ENCODE data around the gene CCDC146. TPM values are rescaled to one million over a fixed set of nuclear protein-coding genes. Genes with fewer than 3 reads are reported as not detected.
A peak's percentile ranks its signal among the peaks of the same experiment; 100 is the strongest.
"Not testable (repeated sequence)": the region's sequence is repeated elsewhere in the genome, so short reads cannot be mapped to it uniquely, and the experiment has no call there.

Gene CCDC146
- total RNA-seq, 4 donors from 2014 or later, result 6.0 to 38.8 (median 24.5) TPM

DNA sequence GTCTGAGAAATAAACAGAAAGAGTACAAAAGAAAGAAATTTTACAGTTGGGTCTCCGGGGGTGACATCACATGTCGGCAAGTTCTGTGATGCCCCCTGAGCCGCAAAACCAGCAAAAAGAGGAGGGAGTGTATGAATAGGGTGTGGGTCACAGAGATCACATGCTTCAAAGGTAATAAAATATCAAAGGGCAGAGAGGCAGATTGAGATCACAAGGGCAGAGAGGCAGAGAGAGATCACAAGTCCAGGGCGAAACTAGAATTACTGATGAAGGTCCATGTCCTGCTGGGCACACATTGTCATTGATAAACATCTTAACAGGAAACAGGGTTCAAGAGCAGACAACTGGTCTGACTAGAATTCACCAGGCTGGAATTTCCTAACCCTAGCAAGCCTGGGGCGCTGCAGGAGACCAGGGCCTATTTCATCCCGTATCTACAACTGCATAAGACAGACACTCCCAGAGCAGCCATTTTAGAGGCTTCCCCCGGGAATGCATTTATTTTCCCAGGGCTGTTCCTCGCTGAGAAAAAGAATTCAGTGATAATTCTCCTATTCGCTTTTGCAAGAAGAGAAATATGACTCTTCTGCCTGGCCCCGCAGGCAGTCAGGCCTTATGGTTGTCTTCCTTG lies 97.4 kb downstream of the CCDC146 start:
- H3K27me3 ChIP-seq, H3K4me1 ChIP-seq, H3K9me3 ChIP-seq, H3K4me3 ChIP-seq, DNase-seq, H3K36me3 ChIP-seq: not testable (repeated sequence)
- peak overlapping the region in 1 of 4 donors; percentile 3 for H3K27ac ChIP-seq
- TF ChIP-seq, protein P1, sequence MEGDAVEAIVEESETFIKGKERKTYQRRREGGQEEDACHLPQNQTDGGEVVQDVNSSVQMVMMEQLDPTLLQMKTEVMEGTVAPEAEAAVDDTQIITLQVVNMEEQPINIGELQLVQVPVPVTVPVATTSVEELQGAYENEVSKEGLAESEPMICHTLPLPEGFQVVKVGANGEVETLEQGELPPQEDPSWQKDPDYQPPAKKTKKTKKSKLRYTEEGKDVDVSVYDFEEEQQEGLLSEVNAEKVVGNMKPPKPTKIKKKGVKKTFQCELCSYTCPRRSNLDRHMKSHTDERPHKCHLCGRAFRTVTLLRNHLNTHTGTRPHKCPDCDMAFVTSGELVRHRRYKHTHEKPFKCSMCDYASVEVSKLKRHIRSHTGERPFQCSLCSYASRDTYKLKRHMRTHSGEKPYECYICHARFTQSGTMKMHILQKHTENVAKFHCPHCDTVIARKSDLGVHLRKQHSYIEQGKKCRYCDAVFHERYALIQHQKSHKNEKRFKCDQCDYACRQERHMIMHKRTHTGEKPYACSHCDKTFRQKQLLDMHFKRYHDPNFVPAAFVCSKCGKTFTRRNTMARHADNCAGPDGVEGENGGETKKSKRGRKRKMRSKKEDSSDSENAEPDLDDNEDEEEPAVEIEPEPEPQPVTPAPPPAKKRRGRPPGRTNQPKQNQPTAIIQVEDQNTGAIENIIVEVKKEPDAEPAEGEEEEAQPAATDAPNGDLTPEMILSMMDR (IDR thresholded peaks at IDR 0.05), result peak in 2 of 6 experiments; percentile 5 to 16

DNA sequence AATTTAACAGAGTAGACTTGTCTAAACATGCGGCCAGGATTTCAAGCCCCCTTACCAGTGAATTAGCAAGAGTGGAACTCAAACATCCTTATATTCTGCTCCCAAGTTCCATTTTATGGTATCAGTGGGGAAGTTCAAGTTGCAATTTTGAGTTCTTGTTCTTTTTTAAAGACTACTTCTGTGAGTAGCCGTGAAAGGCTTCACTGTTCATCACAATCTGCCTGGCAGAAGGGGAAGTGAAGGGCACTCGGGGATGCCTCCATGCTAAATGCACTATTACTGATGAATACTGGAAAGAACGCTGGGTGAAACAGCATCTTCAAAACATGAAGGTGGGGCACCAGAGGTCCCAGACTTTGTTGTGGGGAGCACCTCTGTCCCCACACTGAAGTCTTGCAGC lies 99.7 kb downstream of the CCDC146 start:
- no peaks in the 10 kb centered on the region for H3K9me3 ChIP-seq
- no peaks in the 10 kb centered on the region for H3K36me3 ChIP-seq
- TF ChIP-seq POLR2A (IDR thresholded peaks at IDR 0.05), result no peak
- TF ChIP-seq, protein P1 (IDR thresholded peaks at IDR 0.05), result no peak
- H3K4me1 ChIP-seq, result peaks cover 0 to 5% (median 0%) of the 10 kb centered on the region in 4 donors
- no peak for DNase-seq
- no peak overlapping the region for H3K4me3 ChIP-seq
- no peak overlapping the region for H3K27ac ChIP-seq
- no peaks in the 10 kb centered on the region for H3K27me3 ChIP-seq

DNA sequence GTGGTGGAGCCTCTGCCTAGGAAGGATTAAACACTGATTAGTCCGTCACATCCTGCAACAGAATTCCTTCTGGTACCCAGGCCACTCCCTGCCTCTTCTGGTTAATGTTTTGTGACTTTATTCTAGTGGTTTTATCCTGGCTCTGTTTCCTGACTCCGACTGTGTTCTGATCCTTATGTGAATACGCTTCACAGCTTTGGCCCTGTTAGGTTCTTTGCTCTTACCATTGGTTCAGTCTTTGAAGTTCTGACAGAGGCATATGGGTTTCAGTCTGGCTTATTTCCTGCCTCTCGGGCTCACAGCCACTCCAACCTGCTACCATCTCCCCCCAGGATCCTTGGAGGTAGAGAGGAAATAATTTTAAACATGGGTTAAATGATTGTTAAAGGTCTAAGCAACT lies 100.4 kb downstream of the CCDC146 start:
- H3K36me3 ChIP-seq, result no peaks in the 10 kb centered on the region

DNA sequence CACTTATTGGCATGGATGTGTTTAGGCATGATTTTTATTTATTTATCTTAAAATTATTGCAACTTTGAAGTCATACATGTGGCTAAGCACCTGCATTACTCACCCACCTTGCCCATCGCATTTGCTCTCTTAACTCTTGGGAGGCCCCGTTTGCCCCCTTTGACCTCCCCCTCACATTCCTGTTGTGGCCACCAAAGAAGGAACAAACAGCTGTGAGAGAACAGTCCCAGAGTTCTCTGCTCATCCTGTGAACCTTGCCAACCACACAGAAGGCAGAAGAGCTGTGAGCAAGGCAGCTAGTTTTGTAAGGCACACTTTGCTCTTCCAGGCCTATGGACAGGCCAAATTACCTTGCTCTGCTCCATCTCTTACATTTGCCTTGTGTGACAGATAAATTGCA lies 100.8 kb downstream of the CCDC146 start:
- TF ChIP-seq POLR2A (IDR thresholded peaks at IDR 0.05), result no peak
- TF ChIP-seq, protein P1 (IDR thresholded peaks at IDR 0.05), result no peak
- Histone ChIP-seq H3K4me3 (no peak overlapping the region), H3K27me3 (no peaks in the 10 kb centered on the region), H3K9me3 (no peaks in the 10 kb centered on the region), H3K4me1 (peaks cover 0 to 5% (median 0%) of the 10 kb centered on the region in 4 donors), H3K36me3 (no peaks in the 10 kb centered on the region), H3K27ac (no peak overlapping the region)
- DNase-seq, result no peak

More for the DNA sequence above, 100.4 kb downstream of the CCDC146 start:
- Histone ChIP-seq H3K4me1 (peaks cover 0 to 5% (median 0%) of the 10 kb centered on the region in 4 donors), H3K9me3 (no peaks in the 10 kb centered on the region), H3K27ac (no peak overlapping the region), H3K4me3 (no peak overlapping the region), H3K27me3 (no peaks in the 10 kb centered on the region)
- DNase-seq, result no peak
- TF ChIP-seq POLR2A (IDR thresholded peaks at IDR 0.05), result no peak
- TF ChIP-seq, protein P1 (IDR thresholded peaks at IDR 0.05), result no peak

DNA sequence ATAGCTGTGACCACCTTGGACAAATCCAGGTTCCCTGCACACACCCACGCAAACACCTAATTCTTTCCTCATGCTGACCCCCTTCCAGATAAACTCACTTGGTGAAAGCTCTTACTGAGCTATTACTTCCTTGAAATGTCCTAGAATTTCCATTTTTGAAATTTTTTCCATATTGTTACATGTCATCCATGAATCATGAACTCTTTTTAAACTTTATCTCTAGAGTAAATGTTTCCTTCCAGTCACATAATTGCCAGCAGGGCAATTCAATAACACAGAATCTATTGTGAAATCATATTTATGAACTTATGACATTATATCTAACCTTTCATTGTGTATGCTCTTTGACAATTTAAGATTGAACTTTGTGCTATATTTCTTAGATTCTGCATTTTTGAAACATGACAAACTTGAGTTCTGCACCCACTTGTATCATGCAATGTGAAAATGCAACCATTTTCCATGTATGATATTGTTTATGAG lies 104.0 kb downstream of the CCDC146 start:
- Histone ChIP-seq H3K4me1 (peaks cover 0 to 5% (median 0%) of the 10 kb centered on the region in 4 donors), H3K27ac (peak overlapping the region in 1 of 4 donors; percentile 59), H3K4me3 (no peak overlapping the region), H3K27me3 (no peaks in the 10 kb centered on the region), H3K9me3 (no peaks in the 10 kb centered on the region), H3K36me3 (no peaks in the 10 kb centered on the region)
- no peak for DNase-seq
- no peak for TF ChIP-seq POLR2A (IDR thresholded peaks at IDR 0.05)
- TF ChIP-seq, protein P1 (IDR thresholded peaks at IDR 0.05), result peak in 3 of 6 experiments; percentile 7 to 31 (median 15)

DNA sequence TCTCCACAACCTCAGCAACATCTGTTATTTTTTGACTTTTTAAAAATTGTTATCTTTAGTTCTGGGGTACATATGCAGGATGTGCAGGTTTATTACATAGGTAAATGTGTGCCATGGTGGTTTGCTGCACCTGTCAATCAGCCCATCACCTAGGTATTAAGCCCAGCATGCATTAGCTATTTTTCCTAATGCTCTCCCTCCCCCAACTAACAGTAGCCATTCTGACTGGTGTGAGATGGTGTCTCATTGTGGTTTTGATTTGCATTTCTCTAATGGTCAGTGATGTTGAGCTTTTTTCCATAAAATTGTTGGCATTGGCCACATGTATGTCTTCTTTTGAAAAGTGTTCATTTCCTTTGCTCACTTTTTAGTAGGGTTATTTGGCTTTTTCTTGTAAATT lies 106.4 kb downstream of the CCDC146 start:
- not testable (repeated sequence) for H3K9me3 ChIP-seq, DNase-seq, H3K27ac ChIP-seq, H3K4me3 ChIP-seq, H3K4me1 ChIP-seq, H3K27me3 ChIP-seq, H3K36me3 ChIP-seq
